Caco-2 (cell line): ENCODE results near the gene DSG4. TPM values are rescaled to one million over a fixed set of nuclear protein-coding genes. Genes with fewer than 3 reads are reported as not detected.

Experiments used
- BruUV-seq: library from RNA; stranded (reverse); fragments of 400-500 nt; replicated peaks from 2 replicates; lab custom pipeline; 2021; lab: Mats Ljungman, UMichigan
- CTCF ChIA-PET: fragments of 300-600 bp; sonication (Branson Sonifier 250); formaldehyde crosslinking; loops from one replicate; lab custom pipeline; 2022; ENCODE audit warnings: antibody characterized with exemption; lab: Charles Lee
- POLR2A ChIA-PET: fragments of 300-600 bp; sonication (Branson Sonifier 250); formaldehyde crosslinking; loops from one replicate; lab custom pipeline; 2022; ENCODE audit warnings: antibody characterized with exemption; lab: Charles Lee
- DNase-seq, 2 experiments: peaks; one replicate each; pipeline versions ENCODE4 v3.0.0 to v3.0.0-alpha.2; 2020 to 2022
- H3K27me3 ChIP-seq: replicated peaks from 2 replicates; pipeline ENCODE4 v1.6.0; 2011; ENCODE audit warnings: low read length; ENCODE audit not compliant: control insufficient read depth, insufficient read depth
- H3K36me3 ChIP-seq: 2 replicates; pipeline ENCODE4 v1.5.1; 2011; ENCODE audit warnings: low read length; ENCODE audit not compliant: control insufficient read depth, insufficient read depth
- H3K4me1 ChIP-seq: fragments of 250-450 bp; sonication (Bioruptor Pico); 2 replicates; pipeline ENCODE4 v1.5.1; 2020; ENCODE audit warnings: mild to moderate bottlenecking
- H3K4me3 ChIP-seq: 2 replicates; pipeline ENCODE4 v1.5.1; 2011; ENCODE audit warnings: low read depth, mild to moderate bottlenecking, control low read depth, low read length
- H3K9me3 ChIP-seq: fragments of 250-450 bp; sonication (Bioruptor Pico); 2 replicates; pipeline ENCODE4 v1.5.1; 2020; ENCODE audit warnings: mild to moderate bottlenecking, moderate library complexity
- H3K27ac Mint-ChIP-seq: one replicate; pipeline ENCODE4 v1.8.0; 2022; ENCODE audit warnings: mixed read lengths; ENCODE audit not compliant: unreplicated experiment
- H3K27me3 Mint-ChIP-seq: one replicate; pipeline ENCODE4 v1.8.0; 2022; ENCODE audit warnings: mixed read lengths; ENCODE audit not compliant: insufficient read depth, unreplicated experiment
- H3K36me3 Mint-ChIP-seq: one replicate; pipeline ENCODE4 v1.8.0; 2022; ENCODE audit warnings: mild to moderate bottlenecking, mixed read lengths; ENCODE audit not compliant: insufficient read depth, unreplicated experiment
- H3K4me1 Mint-ChIP-seq: one replicate; pipeline ENCODE4 v1.8.0; 2022; ENCODE audit warnings: low read depth, mixed read lengths; ENCODE audit not compliant: unreplicated experiment
- H3K4me3 Mint-ChIP-seq: one replicate; pipeline ENCODE4 v1.8.0; 2022; ENCODE audit warnings: mild to moderate bottlenecking, moderate library complexity, mixed read lengths; ENCODE audit not compliant: unreplicated experiment
- H3K9me3 Mint-ChIP-seq: one replicate; pipeline ENCODE4 v1.8.0; 2022; ENCODE audit warnings: mixed read lengths; ENCODE audit not compliant: unreplicated experiment
- CTCF ChIP-seq, 2 experiments: fragments of 200-600 bp in 1 of 2; IDR thresholded peaks; 1 replicate in 1 of 2; 2 replicates in 1 of 2; pipeline versions ENCODE4 v1.5.1 to v1.8.0; 2011 to 2022; ENCODE audit warnings: antibody characterized with exemption in 1 of 2, control low read depth in 1 of 2, inconsistent platforms in 1 of 2, low read depth in 1 of 2, low read length in 1 of 2, mild to moderate bottlenecking in 1 of 2, moderate library complexity in 1 of 2; ENCODE audit not compliant: insufficient read depth in 1 of 2, severe bottlenecking in 1 of 2, unreplicated experiment in 1 of 2
- intact Hi-C: fragments of 100-400 bp; cut with micrococcal nuclease; formaldehyde crosslinking; loops from one replicate; pipeline ENCODE4 v1.10.0; 2022; ENCODE audit not compliant: unreplicated experiment
- total RNA-seq: library from RNA; stranded (reverse); gene quantifications from 2 replicates; pipeline ENCODE4 v1.2.3, GENCODE V29; 2022

DSG4 gene
- total RNA-seq, 1 experiment from 2014 or later = not detected

DNA sequence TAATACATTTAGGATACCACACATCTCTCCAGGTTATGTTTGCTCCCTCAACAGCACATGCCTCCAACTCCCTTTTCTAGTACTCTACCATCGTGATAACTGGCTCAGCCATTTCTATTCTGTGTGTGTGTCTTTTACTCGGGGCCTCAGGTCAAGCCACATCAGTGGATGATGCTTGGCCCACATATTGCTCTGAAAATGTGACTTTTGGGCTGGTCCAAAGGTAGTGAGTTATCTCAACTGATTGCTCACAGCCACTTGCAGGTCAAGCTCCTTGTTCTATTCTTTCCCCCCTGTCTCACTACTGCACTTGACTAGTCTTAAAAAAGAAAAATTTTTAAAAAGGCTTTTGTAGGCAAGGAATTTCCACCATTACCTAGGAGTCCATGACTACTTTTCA, 5.5 kb downstream of the DSG4 start:
- Histone ChIP-seq H3K9me3 (no peaks in the 10 kb centered on the region), H3K4me3 (no peak overlapping the region), H3K36me3 (no peaks in the 10 kb centered on the region), H3K4me1 (no peaks in the 10 kb centered on the region), H3K27me3 (no peaks in the 10 kb centered on the region)
- H3K27ac Mint-ChIP-seq = no peak overlapping the region
- H3K9me3 Mint-ChIP-seq = no peaks in the 10 kb centered on the region
- POLR2A ChIA-PET = no interaction called here
- CTCF ChIA-PET = no interaction called here
- intact Hi-C loops = no loop called here
- no peaks in the 10 kb centered on the region for H3K36me3 Mint-ChIP-seq
- DNase-seq = no peak
- H3K4me3 Mint-ChIP-seq = no peak overlapping the region
- no peaks in the 10 kb centered on the region for H3K27me3 Mint-ChIP-seq
- TF ChIP-seq CTCF (IDR thresholded peaks at IDR 0.05; ENCODE audit: insufficient read depth in 1 of 2, low read depth in 1 of 2, low read length in 1 of 2, severe bottlenecking in 1 of 2, unreplicated experiment in 1 of 2) = no peak
- no TSS peak for BruUV-seq
- H3K4me1 Mint-ChIP-seq = no peaks in the 10 kb centered on the region

- Histone ChIP-seq H3K27me3 (no peaks in the 10 kb centered on the region), H3K4me1 (no peaks in the 10 kb centered on the region), H3K9me3 (no peaks in the 10 kb centered on the region), H3K4me3 (no peak overlapping the region), H3K36me3 (no peaks in the 10 kb centered on the region)
- Mint-ChIP-seq H3K27ac (no peak overlapping the region), H3K4me3 (no peak overlapping the region), H3K4me1 (peaks cover 6% of the 10 kb centered on the region), H3K9me3 (no peaks in the 10 kb centered on the region), H3K36me3 (no peaks in the 10 kb centered on the region), H3K27me3 (peaks cover 2% of the 10 kb centered on the region)
- BruUV-seq = no TSS peak
- no peak for DNase-seq
- ChIA-PET CTCF (no interaction called here), POLR2A (no interaction called here)
- TF ChIP-seq CTCF (IDR thresholded peaks at IDR 0.05; ENCODE audit: insufficient read depth in 1 of 2, low read depth in 1 of 2, low read length in 1 of 2, severe bottlenecking in 1 of 2, unreplicated experiment in 1 of 2) = no peak
- intact Hi-C loops = no loop called here
These were observed 10.2 kb downstream of the DSG4 start for GRCh38 chr18:31386741-31387140.

- no peak for TF ChIP-seq CTCF (IDR thresholded peaks at IDR 0.05; ENCODE audit: insufficient read depth in 1 of 2, low read depth in 1 of 2, low read length in 1 of 2, severe bottlenecking in 1 of 2, unreplicated experiment in 1 of 2)
- Mint-ChIP-seq H3K27ac (no peak overlapping the region), H3K36me3 (no peaks in the 10 kb centered on the region), H3K27me3 (peaks cover 2% of the 10 kb centered on the region), H3K4me3 (no peak overlapping the region), H3K9me3 (no peaks in the 10 kb centered on the region), H3K4me1 (peaks cover 6% of the 10 kb centered on the region)
- intact Hi-C loops = no loop called here
- H3K36me3 ChIP-seq = no peaks in the 10 kb centered on the region
- ChIA-PET CTCF (no interaction called here), POLR2A (no interaction called here)
- no peaks in the 10 kb centered on the region for H3K9me3 ChIP-seq
- no peaks in the 10 kb centered on the region for H3K27me3 ChIP-seq
- H3K4me3 ChIP-seq = no peak overlapping the region
- H3K4me1 ChIP-seq = no peaks in the 10 kb centered on the region
- no peak for DNase-seq
- BruUV-seq = no TSS peak
These were observed 16.7 kb downstream of the DSG4 start for GRCh38 chr18:31393286-31393685.
